Dermis microvascular lymphatic vessel endothelial cell (primary cell): ENCODE data around the gene MRAP2. TPM values are rescaled to one million over a fixed set of nuclear protein-coding genes. Genes with fewer than 3 reads are reported as not detected.

Experiments used
- DNase-seq, 2 donors: peaks; one replicate each; pipeline versions ENCODE4 v3.0.0 to v3.0.0-alpha.2; 2010; ENCODE audit warnings: low read depth in 2 of 2
- total RNA-seq: library from RNA; depleted of rRNA; stranded (reverse); fragments of >200 nt; gene quantifications from 2 replicates; pipeline ENCODE4 v1.2.1, GENCODE V29; 2014

Gene MRAP2, protein sequence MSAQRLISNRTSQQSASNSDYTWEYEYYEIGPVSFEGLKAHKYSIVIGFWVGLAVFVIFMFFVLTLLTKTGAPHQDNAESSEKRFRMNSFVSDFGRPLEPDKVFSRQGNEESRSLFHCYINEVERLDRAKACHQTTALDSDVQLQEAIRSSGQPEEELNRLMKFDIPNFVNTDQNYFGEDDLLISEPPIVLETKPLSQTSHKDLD
- total RNA-seq: 4.6 and 4.9 TPM in 2 replicates

DNA sequence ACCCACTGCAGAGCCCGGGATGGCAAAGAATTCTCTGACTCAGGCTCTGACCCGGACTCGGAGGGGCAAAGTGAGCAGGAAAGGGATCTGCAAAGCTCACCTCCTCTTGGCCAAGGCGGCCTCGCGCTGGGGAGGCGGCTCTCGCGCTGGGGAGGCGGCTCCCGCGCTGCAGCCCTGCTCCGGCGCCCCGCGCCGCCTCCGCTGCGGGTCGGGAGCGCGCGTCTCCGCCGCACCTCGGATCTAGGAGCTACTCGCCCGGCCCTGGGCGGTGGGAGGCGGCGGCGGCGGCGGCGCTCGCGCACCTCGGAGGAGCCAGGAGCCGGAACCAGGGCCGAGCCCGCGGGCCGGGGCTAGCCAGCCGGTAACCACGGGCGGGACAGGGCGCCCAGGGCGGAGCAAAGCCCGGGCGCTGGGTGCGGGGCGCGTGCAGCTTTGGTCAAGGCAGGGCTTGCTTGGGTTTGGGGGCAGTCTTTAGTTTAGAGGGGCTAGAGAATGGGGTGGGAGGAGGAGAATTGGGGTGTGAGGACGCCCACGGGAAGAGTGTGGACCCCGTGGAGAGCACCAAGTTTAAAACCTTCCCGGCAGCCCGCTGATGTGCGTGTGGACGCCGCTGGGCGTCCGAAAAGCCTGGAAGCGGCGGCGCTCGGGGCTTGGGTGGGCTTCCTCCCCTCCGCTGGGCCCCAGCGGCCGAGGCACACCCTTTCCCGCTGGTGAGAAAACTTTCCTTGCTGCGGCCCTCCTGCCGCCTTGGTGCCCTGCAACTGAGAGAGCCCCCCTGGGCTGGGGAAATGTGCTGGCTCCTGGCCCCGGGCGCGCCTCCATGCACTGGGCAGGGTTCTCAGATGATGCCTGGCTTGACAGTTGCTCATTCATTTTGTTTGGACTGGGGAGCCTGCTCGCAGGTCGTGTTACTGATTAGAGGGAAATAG is at the start of gene MRAP2:
TSS of gene MRAP2 (plus strand) at position 250 of the 929 bp plus-strand sequence. CDS start 21,547 bp downstream, outside the sequence.
- peak in 1 of 2 donors; percentile 20 for DNase-seq

DNA sequence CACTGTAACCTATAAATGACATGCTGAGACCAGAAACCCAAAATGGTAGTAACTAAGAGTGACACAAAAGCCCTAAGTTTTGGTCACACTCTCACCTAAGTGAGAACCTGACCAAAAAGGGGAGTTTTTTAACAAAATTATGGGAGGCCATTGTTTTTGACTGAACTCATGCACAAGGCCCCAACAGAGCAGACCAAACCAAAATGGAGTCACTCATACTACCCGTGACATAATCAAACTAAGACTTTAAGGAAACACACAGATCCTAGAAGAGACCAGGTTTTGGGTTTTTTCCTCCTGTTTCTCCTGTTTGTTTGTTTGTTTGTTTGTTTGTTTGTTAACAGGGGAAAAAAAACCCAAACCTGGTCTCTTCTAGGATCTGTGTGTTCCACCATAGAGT is 49.2 kb upstream of the MRAP2 start:
- no peak for DNase-seq

DNA sequence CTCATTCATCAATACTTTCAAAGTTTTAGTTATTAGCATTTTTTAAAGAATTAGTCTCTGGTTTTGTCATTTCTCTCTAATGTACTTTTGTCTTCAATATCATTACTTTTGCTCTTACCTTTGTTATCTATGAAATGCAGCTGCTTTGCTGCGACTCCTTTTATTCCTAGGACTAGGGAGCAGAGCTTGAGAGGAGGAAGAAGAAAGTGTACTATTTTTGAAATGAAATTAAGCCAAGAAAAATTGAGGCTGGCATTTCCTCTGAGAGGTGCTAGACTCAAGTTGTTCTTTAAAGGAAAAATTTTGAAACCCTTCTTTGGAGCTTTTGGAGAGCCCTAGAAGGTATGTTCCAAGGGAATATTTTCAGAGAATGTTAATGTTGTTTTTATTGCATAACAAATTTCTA is 48.3 kb upstream of the MRAP2 start:
- DNase-seq: no peak

DNA sequence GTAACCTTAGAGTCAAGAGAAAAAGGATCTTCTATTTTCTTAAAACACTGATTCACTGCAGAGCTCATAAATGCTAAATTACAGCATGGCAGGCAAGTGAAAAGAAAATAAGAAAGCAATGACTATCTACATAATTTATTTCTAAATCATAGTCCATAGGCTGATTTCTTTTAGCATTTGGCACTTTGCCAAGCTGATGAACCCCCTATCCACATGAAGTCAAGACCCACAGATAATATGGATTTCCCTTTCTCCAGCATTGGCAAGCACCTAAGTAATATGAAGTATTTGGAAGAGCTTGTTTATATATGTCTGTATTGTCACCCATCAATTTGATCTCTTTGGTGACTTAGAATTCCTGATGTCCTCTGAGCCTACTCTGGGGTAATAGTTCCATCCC is 47.9 kb upstream of the MRAP2 start:
- no peak for DNase-seq

DNA sequence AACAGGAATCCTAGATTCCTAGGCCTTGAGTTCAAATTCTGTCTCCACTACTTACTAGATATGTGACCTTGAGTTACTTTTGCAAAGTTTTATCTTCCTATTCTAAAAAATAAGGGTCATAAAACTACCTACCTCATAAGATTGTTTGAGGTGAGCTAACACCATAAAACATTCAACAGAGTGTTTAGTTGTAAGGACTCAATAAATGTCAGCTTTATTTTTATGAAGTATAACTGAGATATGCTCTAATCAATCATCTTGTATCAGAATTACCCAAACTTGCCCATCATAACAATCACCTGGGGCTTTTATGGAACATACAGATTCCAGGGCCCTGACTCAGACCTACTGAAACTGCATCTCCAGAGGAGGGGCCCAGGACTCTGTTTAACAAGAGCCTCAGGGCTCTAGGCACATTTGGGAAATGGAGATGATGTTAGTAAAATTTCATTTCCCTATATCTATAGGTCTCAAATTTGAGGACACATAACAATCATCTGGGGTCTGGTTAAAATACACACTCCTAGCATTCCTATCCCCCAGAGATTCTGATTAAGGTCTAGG is 35.5 kb upstream of the MRAP2 start:
- no peak for DNase-seq

DNA sequence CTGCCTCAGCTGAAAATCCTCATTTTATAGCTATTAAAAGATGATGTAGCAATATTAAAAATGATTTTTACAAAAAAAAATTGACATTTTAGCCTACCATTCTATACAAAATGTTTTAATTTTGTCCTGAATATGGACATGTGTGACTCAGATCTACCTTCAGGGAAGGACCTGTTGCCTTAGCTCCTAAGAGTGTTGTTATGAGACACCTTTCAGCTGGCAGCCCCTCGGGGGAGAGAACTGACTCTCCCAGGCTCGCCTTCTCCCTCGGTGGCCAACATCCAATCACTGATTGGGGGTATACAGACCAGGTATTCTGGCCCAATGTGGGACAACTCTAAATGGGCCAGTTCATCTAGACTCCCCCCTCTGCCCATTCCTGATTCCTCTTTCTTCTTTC is 32.5 kb upstream of the MRAP2 start:
- DNase-seq: no peak

DNA sequence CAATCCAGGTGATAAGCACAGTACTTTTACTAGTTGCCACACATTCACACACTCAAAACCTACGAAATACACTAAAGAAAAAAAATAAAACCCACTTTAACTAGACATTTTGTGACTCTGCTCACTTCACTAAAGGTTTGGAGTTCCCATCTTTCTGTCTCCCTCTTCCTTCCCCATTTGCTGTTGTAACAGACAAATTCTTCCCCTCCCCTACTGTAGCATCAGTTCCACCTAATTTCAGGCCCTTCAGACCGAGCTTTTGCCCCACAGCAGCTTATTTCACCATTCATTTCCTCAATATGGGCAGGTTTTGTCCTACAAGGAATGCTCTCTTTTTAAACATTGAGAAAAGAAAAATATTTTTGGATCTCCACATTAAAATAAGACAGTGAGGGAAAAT is 31.3 kb upstream of the MRAP2 start:
- DNase-seq: no peak

DNA sequence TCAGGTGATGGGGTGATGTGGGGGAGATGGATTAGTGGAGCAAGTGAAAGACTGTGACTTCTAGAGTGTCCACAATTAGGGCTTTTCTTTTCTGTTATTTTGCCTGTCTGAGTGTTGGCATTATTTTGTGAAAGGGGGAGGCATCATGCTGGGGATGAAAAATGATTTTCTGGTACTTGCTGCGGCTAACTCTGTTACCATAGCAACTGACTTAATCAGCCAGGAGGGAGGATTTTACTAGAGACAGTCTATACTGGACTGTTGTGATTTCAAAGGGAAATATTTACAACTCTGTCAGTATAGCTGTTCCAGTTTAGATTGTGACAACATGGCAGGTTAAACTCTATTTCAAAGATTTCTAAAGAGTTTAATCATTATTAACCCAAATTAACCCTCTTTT is 30.4 kb upstream of the MRAP2 start:
- no peak for DNase-seq

DNA sequence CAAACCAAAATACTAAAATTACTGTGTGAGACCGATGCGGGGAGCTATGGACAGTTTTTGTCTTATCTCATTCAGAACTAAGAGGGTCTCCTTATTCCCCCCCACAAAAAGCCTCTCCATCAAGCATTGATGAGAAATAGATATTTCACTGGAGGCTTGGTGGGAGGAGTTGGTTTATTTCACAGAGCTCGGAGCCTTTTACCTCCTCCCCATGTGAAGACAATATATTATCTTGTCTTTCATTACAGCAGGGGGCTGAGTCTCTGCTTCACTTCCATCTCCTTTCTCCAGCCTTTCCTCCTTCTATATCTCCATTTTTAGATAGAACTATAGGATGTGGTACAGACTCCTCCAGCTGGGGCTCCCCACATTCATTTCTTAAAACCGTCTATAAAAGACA is 29.9 kb upstream of the MRAP2 start:
- DNase-seq: no peak

DNA sequence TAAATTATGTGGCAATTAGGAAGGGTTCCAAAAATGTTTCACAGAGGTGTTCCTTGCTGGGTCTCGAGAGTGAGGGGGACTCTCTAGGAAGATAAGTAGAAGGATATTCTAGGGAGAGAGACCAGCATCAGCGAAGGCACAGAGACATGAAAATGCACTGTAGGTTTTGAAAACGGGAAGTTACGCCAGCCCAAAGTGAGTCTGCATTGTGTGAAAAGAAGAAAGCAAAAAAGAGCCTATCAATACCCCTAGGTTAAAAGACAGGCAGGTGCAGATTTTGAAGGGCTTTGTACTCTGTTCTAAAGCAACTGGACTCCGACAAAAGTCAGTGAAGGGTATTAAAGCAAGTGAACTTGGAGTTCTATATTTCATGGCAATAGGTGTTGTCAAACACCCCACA is 25.7 kb upstream of the MRAP2 start:
- no peak for DNase-seq

DNA sequence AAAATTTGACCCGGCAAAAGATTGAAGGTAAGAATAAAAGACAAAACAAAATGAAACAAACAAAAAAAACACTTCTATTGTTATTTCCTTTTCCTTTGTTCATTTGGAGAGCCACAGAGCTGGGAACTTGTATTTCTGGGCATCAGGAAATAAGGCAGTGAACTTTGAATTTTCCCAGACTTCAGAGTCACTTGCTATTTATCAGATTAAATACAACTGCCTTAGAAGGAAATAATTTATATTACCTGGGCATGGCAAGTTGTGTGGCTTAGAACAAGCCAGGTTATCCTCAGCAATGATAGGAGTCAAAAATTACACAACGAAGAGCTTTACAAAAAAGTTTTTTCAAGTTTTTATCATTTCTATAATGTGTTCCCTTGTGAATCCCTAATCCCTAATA is 20.2 kb upstream of the MRAP2 start:
- DNase-seq: no peak

DNA sequence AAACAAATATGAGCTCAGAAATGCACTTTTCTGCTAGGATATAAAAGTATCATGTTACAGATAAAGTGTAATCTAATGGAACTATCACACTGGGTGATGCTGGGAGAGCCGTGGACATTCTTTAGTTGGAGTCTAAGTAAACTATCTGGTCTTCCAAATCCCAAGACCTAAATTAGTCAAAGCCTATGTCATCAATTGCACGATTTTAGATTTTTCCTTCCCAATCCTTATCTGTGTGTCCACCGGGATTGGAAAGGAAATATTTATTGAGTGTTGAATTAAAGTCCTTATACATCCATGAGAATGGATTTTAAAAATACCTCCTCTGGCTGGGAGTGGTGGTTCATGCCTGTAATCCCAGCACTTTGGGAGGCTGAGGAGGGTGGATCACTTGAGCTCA is 19.6 kb upstream of the MRAP2 start:
- DNase-seq: no peak

DNA sequence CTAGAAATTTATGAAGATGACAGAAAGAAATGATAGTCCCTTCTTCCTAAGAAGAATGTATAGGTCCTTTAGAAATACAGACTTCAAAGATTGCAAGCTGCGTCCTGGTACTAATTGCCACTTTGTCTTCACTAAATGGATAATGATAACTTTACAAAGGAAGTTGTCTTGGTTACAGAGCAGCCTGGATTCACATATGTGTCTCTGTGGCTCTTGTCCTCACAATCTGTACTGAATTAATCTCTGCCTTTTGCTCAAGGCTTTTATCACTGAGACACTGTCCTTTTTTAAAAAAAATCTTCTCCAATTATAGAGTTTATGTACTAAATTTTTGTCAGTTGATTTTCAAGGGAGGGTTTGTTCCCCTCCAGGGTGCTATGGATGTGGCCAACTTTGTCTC is 17.5 kb upstream of the MRAP2 start:
- no peak for DNase-seq

DNA sequence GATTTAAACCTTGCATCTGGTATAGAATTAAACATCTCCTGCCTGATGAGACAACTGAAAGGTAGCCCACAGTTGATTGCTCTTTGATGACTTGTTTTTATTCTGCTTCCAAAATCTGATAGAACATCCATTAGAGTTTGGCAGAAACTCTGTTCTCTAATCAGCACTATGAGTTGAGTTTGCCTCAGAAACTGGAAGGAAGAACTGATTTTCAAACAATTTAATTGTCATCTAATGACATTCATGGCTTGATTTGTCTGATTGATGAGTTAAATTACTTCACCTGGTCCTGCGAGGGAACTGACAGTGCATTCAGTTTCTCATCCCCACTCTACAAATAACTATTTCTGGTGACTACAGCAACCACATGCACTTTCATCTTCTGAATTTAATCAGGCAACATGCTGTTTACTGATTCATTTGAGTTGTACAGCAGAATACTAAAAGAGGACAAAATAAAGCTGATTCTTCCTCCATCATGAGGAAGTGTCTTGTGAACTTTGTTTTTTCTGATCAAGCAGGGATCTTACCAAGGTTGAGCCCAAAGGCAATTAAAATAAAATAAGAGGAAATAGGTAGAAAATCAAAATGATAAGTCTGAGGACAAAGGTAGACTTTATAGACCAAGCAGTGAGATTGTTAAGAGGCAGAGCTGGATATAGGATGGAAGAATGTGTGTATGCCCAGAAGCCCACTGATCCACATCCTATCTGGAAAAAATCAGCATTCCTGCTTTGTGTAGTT is 15.7 kb upstream of the MRAP2 start:
- DNase-seq: no peak

DNA sequence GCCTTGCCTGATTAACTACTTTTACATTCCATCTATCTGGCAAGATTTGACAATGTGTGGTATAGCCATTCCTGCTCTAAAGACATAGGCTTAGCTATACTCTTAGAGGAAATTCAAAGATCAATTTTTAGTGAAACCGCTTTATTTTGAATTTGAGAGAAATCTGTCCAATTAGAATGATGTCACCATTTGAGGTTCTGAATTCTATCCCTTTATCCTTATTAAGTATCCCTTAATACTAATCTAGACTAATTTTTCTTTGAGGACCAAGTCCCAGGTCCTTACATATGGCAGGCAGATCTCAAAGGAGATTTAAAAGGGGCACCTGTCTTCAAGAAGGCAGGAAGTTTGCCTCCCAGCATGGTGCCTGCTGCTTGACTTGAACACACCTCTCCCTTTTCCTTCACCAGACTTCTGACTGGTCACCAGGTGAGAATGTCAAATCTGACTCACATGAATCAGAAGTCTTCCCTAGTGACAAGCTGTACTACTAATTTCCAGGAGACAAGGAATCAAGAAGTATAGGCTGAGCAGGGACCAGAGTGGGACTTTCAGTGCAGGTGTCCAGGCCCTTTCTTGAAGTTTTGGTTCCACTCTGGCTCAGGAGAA is 15.0 kb upstream of the MRAP2 start:
- no peak for DNase-seq

DNA sequence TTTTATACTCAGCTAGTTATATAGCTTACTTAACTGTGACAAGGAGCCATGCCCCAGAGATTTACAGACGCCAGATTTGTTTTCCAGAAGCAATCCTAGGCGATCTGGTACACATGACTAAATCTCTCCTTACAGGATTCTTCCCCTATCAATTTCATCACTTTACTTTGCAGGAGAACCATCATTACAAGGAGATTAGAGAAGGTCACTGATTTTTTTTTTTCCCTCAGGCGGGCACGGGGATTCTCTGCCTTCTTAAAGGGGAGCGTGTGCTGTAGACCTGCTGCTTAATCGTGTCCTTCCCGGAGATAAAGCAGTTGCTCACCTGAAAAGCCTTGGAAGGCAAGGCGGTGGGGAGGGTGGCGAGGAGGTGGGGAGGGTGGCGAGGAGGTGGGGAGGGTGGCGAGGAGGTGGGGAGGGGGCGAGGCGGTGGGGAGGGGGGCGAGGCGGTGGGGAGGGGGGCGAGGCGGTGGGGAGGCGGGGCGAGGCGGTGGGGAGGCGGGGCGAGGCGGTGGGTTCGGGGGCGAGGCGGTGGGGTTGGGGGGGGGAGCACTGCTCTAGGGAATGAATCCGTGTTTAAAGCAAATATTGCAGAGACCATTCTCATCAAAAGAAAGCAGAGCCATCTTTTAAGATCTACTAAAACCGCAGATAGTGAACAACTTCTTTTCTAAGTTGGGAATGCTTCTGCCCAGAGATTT is 14.3 kb upstream of the MRAP2 start:
- DNase-seq: no peak

DNA sequence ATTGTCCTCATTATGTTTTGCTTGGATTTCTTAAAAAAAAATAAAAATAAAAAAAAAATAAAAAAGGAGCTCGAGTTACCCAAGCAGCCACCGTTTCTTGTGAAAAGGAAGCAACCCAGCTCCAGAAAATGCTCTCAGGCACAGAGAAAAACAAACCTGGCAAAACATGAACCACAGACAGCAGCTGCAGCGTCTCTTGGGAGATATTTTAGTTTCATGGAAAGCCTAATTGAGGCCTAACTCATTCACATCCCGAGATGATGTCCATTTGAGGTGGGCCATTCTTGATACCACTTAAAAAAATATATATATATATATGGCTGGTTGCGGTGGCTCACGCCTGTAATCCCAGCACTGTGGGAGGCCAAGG is 13.7 kb upstream of the MRAP2 start:
- no peak for DNase-seq

DNA sequence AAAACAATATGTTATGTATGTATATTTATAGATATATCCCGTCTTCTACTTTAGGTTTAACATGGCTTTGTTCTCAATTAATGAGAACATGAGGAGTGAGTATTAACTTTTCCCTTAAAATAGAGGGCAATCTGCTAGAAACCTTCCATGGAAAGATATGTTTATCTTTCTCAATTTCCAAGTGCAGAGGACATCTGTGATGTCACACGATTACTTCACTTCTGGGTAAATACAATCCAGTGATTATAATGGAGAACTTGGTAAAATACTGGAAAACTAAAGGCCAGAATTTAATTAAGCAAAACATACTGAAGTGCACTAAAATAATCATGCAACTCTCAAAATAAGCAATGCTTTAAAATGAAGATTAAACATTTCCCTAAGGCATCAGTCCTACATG is 11.9 kb upstream of the MRAP2 start:
- DNase-seq: no peak

DNA sequence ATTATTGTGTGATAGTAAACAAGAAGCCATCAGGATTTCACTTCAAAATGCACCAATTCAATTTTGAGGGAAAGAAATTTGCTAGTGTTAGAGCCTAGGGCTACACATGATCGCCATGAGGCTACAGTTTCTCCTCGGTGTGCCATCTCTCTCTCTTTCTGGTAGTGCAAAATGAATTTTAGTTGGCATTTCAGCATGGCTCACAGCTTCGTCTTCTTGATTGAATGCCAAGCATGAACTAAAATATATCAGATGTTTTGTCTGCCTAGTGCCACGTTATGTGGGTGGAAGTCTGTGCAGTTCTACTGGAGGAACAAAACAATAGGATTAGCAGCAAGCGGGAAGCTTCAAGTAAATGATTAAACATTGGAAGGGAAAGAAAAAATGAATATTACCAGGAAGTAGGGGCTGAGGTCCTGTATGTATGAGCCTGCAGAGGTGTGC is 6.8 kb upstream of the MRAP2 start:
- DNase-seq: peak in 1 of 2 donors; percentile 39

DNA sequence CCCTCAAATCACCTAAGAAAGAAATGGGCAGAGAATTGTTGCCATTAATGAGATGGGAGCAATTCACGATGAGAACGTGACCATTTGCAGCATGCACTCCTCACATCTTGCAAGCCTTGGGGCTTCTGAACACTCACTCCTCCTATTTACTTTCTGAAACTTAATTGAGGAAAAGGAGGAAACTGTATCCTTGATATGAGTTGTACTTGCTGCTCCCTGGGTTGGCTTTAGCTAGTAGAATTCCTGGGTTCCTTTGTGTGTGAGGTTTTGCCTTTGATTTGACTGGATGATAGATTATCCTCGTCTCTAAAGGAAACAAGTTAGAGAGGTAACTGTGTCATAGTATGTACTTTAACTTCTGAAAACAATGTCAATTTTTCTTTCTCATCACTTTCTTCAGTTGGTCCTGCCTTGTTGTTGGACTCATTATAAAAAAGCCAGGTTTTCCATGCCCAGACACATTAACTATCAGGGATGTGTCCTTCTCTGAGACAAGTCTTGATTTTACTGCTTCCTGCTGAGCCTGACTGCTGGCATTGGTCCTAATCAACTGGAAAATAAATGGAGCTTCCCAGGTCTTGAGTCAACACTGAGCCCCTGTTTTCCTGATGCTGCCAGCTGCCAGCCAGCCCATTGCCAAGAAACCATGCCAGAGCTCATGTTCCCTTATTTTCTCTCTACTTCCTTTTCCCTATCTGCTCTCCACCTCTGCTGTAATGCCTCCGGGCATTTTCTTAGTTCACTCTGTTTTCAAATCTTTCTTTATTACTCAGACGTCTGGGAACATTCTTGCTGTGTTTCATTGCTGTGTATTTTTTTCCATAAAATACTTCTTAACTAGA is 6.0 kb upstream of the MRAP2 start:
- DNase-seq: peak; percentile 21 to 89
